ENCODE data around the gene RPS5.
A peak's percentile ranks its signal among the peaks of the same experiment; 100 is the strongest.

- no peak for TF ChIP-seq EZH2 (IDR thresholded peaks at IDR 0.05)
- peak; percentile 11 for TF ChIP-seq CTCF (IDR thresholded peaks at IDR 0.05)
Measured at GRCh38 chr19:58387338-58388174, 487 bp downstream of the RPS5 start.
